ENCODE results near the gene TOMM20L. TPM values are rescaled to one million over a fixed set of nuclear protein-coding genes. Genes with fewer than 3 reads are reported as not detected.

The TOMM20L gene
- total and polyA plus RNA-seq, 2 of the 13 experiments (the other 11 are each of a cell fraction or from before 2014, with no cell fraction given) = 0.46 TPM; not detected in 1

- TF ChIP-seq MNT (IDR thresholded peaks at IDR 0.05) (peak; percentile 60), GPN1 (CRISPR knock-in tag; IDR thresholded peaks at IDR 0.05; ENCODE audit: borderline replicate concordance) (no peak)
Measured at GRCh38 chr14:58397156-58397555, 1.4 kb downstream of the TOMM20L start (continued).

GRCh38 chr14:58398495-58398894 lies 2.8 kb downstream of the TOMM20L start:
- ATAC-seq (no peak), FAIRE-seq (no peak), DNase-seq (ENCODE audit: low spot score) (no peak)
- Histone ChIP-seq H3K4me2 (ENCODE audit: low read depth, low read length) (no peak overlapping the region), H3K36me3 (replicated peaks in 1 of 2; ENCODE audit: control insufficient read depth in 1 of 2, insufficient read depth in 2 of 2, low read length in 2 of 2) (no peaks in the 10 kb centered on the region; a peak in 1 of 5 replicates), H3K9me3 (ENCODE audit: low read length) (no peaks in the 10 kb centered on the region), H3K27ac (ENCODE audit: extremely low read length, insufficient read depth, low read length) (no peak overlapping the region), H3K79me2 (ENCODE audit: insufficient read depth, low read length) (no peaks in the 10 kb centered on the region), H2AFZ (ENCODE audit: low read length) (no peak overlapping the region), H3K4me1 (ENCODE audit: insufficient read depth, low read length) (peaks cover 21% of the 10 kb centered on the region), H3K4me3 (replicated peaks in 1 of 3; ENCODE audit: insufficient read depth in 1 of 3, low read depth in 2 of 3, low read length in 3 of 3) (no peak overlapping the region), H4K20me1 (ENCODE audit: insufficient read depth, low read length) (no peaks in the 10 kb centered on the region), H3K27me3 (ENCODE audit: control insufficient read depth in 1 of 2, insufficient read depth in 2 of 2, low read length in 2 of 2) (no peaks in the 10 kb centered on the region; a peak in 1 of 5 replicates), H3K9ac (ENCODE audit: insufficient read depth, low read depth, low read length) (no peak overlapping the region)
- POLR2A ChIA-PET = no interaction called here
- BruUV-seq (replicated peaks) = no TSS peak
- in situ Hi-C loops (cut with HindIII; ENCODE audit: extremely low pct_ligation_motif_present, low pct_unique_long_range_greater_than_20kb) = no loop called here
- intact Hi-C loops (cut with micrococcal nuclease; ENCODE audit: unreplicated experiment) = no loop called here
- CTCF ChIA-PET (ENCODE audit: low intra/inter-chr PET ratio, low total read pairs) = no interaction called here
- TF ChIP-seq, protein P1, sequence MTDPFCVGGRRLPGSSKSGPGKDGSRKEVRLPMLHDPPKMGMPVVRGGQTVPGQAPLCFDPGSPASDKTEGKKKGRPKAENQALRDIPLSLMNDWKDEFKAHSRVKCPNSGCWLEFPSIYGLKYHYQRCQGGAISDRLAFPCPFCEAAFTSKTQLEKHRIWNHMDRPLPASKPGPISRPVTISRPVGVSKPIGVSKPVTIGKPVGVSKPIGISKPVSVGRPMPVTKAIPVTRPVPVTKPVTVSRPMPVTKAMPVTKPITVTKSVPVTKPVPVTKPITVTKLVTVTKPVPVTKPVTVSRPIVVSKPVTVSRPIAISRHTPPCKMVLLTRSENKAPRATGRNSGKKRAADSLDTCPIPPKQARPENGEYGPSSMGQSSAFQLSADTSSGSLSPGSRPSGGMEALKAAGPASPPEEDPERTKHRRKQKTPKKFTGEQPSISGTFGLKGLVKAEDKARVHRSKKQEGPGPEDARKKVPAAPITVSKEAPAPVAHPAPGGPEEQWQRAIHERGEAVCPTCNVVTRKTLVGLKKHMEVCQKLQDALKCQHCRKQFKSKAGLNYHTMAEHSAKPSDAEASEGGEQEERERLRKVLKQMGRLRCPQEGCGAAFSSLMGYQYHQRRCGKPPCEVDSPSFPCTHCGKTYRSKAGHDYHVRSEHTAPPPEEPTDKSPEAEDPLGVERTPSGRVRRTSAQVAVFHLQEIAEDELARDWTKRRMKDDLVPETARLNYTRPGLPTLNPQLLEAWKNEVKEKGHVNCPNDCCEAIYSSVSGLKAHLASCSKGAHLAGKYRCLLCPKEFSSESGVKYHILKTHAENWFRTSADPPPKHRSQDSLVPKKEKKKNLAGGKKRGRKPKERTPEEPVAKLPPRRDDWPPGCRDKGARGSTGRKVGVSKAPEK (CRISPR knock-in tag; IDR thresholded peaks at IDR 0.05; ENCODE audit: borderline replicate concordance) = no peak
- TF ChIP-seq HNF4A (CRISPR knock-in tag; IDR thresholded peaks at IDR 0.05) (no peak), KLF15 (CRISPR knock-in tag; IDR thresholded peaks at IDR 0.05; ENCODE audit: borderline replicate concordance) (no peak), FOXC1 (CRISPR knock-in tag; IDR thresholded peaks at IDR 0.05; ENCODE audit: borderline replicate concordance) (no peak), SETDB1 (CRISPR knock-in tag; IDR thresholded peaks at IDR 0.05; ENCODE audit: borderline replicate concordance) (no peak), ATRX (CRISPR knock-in tag; IDR thresholded peaks at IDR 0.05; ENCODE audit: borderline replicate concordance) (no peak), IRX3 (CRISPR knock-in tag; IDR thresholded peaks at IDR 0.05; ENCODE audit: borderline replicate concordance, low read depth) (no peak), KLF12 (CRISPR knock-in tag; IDR thresholded peaks at IDR 0.05; ENCODE audit: borderline replicate concordance) (no peak), ATM (IDR thresholded peaks at IDR 0.05; ENCODE audit: borderline replicate concordance) (no peak), THRA (CRISPR knock-in tag; IDR thresholded peaks at IDR 0.05; ENCODE audit: borderline replicate concordance) (no peak), NKX3-1 (CRISPR knock-in tag; IDR thresholded peaks at IDR 0.05) (no peak)
- TF ChIP-seq, protein P2, sequence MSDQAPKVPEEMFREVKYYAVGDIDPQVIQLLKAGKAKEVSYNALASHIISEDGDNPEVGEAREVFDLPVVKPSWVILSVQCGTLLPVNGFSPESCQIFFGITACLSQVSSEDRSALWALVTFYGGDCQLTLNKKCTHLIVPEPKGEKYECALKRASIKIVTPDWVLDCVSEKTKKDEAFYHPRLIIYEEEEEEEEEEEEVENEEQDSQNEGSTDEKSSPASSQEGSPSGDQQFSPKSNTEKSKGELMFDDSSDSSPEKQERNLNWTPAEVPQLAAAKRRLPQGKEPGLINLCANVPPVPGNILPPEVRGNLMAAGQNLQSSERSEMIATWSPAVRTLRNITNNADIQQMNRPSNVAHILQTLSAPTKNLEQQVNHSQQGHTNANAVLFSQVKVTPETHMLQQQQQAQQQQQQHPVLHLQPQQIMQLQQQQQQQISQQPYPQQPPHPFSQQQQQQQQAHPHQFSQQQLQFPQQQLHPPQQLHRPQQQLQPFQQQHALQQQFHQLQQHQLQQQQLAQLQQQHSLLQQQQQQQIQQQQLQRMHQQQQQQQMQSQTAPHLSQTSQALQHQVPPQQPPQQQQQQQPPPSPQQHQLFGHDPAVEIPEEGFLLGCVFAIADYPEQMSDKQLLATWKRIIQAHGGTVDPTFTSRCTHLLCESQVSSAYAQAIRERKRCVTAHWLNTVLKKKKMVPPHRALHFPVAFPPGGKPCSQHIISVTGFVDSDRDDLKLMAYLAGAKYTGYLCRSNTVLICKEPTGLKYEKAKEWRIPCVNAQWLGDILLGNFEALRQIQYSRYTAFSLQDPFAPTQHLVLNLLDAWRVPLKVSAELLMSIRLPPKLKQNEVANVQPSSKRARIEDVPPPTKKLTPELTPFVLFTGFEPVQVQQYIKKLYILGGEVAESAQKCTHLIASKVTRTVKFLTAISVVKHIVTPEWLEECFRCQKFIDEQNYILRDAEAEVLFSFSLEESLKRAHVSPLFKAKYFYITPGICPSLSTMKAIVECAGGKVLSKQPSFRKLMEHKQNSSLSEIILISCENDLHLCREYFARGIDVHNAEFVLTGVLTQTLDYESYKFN (CRISPR knock-in tag; conservative IDR thresholded peaks at IDR 0.05) = no peak

All from HepG2 (cell line).